ENCODE results near the gene TEN1.
"Not testable (repeated sequence)": the region's sequence is repeated elsewhere in the genome, so short reads cannot be mapped to it uniquely, and the experiment has no call there.

TEN1 gene, protein sequence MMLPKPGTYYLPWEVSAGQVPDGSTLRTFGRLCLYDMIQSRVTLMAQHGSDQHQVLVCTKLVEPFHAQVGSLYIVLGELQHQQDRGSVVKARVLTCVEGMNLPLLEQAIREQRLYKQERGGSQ

DNA sequence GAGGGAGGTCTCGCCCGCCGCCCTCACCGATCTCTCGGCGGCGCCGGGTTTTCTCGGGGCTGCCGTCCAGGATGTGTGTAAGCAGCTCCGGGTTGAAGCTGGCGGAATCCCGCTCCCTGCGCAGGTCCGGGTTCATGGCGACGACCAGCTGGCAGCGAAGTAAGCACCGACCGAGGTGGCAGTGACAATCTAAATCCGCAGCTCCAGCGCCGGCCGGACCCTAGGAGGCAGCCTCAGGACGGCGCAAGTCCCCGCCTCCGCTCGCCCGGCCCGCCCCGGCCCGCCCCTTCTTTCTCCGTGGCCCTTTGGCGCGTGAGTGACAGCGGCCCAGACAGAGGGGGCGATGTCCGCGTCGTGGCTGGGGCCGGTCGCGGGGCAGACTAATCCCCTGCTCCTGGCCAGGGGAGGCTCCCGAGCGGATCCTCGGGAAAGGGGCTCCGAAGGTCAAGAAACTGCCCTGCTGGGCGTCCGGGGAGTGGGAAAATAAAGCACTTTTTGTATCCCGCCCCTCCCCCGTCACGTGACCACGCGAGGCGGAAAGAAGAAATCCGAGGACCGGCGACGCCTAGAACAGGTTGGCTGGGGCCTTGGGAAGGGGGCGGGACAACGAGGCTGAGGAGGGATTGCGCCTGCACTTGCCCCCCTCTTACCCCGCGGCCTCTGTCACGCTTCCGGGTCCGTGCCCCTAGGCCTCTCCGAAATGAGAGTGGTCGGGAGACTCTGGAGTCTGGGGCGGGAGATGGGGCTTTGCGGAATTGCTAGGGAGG, at the start of gene TEN1, which contains the start of gene ACOX1:
TEN1 (plus strand) TSS at position 303 of the 767 bp plus-strand sequence. CDS start 6,953 bp downstream, outside the sequence.
ACOX1 (minus strand) TSS at position 229 of the 767 bp plus-strand sequence; CDS start at position 136, 93 bp downstream.
- DNase-seq, result peak; percentile 95

DNA sequence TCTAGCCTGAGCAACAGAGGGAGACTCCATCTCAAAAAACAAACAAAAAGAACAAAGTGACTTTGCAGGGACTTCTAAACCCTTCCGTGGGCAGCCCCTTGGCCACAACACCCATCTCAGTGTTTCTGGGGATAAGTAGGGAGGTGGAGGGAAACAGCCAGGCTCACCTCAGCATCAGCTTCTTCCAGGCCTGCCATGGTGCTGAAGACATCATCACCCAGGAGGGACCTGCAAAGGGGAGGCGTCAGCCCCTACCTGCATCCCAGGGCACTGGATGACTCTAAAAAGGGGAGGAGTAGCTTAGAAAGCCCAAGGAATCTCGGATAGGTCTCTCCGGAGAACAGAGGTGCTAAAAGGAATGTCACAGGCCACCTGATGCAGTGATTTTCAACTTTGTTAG, 48.0 kb upstream of the TEN1 start:
- no peak for DNase-seq

DNA sequence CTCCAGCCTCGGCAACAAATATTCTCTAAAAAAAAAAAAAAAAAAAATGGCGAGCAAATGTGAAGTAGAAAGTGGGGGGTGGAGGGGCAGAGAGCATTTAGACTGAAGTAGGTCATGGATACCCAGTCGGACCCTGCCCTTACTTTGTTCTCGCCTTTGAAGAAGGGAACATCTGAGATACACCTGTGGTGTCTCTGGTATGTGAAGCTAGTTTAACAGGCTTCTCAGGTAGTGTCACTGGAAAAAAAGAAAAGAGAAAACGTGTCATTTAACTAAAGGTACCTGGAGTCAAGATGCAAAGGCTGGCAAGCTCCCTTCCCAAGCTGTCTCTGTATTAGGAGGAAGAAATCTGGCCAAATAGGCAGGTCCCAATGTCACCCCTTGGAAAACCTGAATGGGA, 46.2 kb upstream of the TEN1 start:
- DNase-seq, result no peak

DNA sequence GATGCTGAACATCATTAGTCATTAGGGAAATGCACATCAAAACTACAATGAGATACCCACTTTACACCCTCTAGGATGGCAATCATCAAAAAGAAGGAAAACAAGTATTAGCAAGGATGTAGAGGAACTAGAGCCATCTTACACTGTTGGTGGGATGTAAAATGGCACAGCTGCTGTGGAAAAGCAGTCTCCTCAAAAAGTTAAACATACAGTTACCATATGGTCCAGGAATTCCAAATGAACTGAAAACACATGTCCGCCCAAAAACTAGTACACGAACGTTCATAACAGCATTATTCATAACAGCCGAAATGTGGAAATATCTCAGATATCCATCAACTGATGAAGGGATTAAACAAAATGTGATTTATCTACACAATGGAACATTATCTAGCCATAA, 45.2 kb upstream of the TEN1 start:
- DNase-seq, result no peak

DNA sequence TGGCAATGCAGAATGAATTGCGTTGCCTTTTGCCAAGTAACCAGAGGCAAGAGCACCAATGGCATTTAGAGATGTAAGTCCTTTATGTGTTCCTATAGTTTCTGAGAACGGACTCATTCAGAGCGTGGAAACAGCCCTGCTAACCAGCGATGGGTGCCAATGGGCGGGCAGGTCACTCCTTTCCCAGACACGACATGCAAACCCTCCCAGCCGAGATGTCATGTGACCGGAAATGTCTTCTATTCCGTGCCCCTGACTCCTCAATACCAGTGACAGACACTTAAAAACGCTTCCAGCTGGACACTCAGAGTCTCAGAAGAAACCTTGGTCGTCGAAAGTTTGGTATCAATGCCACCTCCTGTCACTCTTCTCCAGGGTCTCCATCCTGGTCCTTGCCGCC, 41.4 kb upstream of the TEN1 start:
- no peak for DNase-seq

DNA sequence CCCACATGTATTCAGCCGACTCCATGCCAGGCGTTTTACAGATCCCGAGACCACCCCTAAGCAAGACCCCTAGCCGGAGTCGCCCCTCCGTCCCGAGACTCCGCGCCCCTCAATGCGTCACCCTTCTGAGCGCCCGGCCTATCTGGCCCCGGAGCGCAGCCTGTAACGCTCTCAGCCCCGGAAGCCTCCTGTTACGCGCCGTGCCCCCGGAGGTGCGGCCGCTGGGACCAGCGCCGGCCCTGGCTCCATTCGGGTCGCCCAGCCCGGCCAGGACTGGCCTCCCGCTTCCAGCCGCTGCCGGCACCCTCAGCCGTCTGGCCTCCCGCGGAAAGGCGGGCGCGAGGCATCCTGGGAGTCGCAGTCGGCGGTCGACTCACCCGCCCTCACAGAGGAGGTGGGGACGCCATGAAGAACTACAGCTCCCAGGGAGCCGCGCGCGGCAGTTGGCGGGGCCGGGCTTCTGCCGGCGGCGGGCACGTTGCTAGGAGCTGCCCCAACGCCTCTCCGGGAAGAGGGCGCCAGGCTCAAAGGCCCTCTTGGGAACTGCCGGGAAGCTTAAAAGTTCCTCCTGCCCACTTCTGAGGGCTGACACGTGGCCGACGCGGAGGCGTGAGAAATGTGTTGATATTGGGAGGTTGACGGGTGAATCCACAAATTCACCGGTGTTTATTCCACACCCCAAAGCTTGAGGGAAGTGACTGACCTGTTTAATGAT, 38.2 kb upstream of the TEN1 start, which contains the start of gene FBF1:
FBF1 (minus strand) TSS at position 316 of the 715 bp plus-strand sequence. CDS start 2,893 bp downstream, outside the sequence.
- DNase-seq, result peak; percentile 87

DNA sequence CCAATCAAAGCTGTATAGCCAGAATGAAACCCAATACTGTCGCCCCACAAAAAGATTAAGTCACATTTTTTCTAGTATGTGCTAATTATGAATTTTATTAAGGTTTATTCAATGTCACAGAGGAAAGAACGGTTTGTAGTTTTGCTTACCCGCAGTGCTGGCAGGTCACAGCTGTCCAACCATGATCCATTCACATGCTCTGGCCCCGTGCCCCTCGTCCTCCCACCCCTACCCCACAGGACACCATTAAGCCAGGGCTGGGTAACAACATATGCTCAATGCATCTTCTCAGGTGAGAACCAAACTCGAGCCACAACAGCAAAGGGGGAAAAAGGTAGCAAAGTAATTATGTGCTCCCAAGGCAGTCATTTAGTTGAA, 37.6 kb upstream of the TEN1 start:
- DNase-seq, result no peak

DNA sequence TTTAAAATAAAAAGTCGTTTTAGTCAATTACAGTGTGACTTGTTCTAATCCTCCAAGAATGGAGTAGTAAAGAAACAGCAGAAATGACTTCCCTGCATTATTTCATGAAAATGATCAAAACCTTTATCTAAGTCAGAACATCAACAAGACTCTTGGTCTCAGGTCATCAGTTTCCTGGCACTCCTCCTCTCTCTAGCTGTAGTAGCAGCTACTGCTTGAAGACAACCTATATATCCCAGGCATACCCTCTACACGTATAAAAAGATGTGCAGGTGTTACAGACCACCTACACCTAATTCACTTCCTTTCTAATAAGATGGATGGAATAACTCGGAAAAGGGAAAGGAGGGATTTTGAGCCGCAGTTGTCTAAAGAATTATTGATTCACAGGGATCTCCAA, 36.6 kb upstream of the TEN1 start:
- DNase-seq, result no peak

DNA sequence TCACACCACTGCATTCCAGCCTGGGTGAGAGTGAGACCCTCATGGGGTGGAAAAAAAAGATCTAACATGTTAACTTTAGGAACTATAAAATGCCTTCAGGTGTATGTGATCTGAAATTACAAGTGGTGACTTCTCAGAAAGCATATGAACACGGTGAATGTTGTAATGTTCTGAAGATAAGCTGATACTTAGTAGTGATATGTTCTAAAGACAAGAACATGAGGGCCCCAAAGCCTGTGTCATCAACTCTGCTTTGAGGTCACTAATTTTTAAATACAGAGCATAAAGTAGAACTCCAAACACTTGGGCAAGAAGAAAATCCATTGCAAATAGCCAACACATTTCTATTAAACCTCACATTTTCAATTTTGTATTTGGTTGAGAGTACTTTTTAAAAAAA, 35.5 kb upstream of the TEN1 start:
- DNase-seq, result no peak

DNA sequence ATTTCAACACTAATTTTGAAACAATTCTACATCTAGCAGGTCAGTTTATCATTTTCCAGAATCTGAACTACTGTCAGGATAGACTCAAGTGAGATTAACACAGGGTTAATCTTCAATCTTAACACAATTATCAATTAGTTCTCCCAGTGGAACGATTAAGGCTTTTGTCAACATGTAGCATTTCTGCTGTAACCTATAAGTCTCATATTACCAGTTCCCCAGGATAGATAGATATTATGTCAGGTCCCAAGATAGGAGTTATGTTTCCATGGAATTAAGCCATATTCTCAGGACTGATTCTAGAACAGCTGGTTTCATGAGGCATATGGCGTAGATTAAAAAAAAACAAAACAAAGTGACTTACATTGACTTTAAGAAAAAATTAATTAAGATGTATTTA, 33.8 kb upstream of the TEN1 start:
- no peak for DNase-seq

DNA sequence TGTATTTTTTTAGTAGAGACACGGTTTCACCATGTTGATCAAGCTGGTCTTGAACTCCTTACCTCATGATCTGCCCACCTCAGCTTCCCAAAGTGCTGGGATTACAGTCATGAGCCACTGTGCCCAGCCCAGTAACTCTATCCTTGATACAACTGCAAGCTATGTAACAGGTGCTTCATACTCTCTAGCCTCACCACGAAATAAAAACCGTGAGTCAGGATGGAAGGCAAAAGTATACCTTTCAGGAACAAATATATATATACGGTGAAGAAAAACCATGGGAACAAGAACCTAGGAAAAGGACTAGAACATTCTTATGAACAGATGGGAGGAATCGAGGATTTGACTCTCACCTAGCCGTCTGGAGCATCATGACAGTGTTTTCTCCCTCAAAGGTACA, 28.6 kb upstream of the TEN1 start:
- DNase-seq, result no peak

DNA sequence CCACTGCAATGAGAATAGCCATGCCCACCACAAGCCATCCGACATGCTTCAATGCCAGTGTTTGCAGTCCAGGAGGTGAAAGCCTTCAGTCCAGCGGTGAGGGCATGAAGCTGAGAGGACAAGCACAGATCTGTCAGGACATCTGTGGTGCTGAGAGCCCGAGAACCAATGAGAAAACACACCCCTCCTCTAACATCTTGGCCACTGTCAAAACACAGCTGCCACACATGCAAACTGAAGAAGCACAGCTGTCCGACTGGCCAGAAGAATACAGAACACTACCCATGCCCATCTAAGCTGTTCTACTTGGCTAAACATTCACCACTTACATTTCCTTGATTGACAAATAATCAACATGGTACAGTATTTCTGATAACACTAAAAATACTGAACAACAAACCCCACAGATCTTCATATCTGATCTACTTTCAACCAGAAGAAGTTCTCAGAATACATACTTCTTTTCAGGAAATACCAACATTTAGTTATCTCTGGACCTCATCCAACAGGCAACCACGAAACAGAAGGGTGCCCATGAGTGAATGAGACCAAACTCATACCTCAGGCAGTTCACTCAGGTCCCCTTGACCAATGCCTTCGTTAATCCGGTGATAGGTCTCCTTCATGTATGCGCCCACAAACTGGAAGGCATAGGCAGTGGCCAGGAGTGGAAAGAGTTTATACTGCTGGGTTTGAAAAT, 28.0 kb upstream of the TEN1 start:
- no peak for DNase-seq

DNA sequence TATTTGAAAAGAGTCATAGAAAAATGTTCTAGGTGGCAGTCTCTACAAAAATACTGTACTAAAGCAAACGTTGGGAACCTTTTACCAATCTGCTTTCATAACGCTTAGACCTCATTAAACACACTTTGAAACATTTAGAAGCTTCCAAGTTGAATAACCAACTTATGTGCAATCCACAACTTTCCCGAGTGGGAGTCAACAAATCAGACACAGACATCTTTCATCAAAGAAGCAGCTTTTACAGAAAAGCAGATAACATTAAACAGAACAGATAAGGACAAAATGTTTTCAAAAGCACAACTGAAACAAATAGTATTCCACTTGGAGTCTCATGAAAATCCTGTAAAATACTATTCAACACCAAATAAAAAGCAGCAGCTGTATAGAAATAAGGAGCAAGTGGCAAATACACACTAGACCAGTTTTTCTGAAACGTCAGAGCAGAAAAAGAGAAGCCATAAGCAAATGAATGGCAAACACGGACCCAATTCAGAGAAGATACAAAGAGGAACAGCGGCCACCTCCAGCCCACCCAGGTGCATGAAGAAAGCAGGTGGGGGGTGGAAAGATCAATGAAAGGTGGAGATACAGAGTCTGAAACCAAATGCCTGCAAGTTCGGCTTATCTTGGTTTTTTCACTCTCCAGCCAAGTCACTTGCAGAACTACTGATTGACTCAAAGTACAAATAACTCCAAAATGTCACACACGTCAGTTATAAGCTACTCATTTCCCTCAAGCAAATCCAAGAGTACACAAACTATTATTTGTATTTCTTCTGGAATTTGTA, 19.8 kb upstream of the TEN1 start:
- DNase-seq, result no peak

DNA sequence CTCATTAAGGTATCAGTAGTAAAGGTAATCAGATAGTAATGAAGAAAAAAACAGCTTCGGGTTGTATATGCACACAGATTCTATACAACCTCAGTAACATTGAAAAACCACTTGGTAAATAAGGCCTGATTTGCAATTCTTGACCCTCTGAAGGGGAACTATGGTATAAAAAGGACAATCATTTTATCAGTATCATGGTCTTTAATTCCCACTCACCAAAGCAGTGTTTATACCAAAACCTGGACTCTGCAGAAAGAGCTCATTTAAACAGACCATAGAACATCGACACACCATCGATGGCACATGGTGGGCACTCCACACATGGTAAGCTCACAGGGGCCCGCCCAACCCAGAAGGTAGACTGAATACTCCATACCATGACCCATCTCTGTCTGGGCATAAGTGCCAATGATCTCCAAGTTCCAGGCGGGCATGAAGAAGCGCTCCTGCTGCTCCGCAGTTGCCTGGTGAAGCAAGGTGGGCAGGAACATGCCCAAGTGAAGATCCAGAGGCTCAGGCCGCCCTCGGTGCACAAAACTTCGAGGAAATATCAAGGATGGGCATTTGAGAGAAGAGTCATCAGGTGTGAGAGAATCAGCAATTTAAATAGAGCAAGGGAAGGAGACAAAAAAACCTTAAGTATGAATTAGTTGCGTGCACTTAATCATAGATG, 19.1 kb upstream of the TEN1 start:
- DNase-seq, result no peak

DNA sequence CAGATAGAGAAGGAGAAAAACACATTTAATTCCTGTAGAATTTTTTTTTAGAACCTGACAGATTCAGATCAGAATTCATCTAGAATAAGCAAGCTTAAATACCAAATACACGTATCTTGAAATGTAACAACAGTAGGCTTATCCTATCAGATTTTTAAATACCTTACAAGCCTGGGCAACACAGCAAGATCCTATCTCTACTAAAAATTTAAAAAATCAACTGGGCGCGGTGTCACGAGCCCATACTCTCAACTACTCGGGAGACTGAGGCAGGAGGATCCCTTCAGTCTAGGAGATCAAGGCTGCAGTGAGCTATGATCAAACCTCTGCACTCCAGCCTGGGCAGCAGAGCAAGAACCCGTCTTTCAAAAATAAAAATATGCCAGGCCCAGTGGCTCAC, 13.6 kb upstream of the TEN1 start:
- DNase-seq, result no peak

DNA sequence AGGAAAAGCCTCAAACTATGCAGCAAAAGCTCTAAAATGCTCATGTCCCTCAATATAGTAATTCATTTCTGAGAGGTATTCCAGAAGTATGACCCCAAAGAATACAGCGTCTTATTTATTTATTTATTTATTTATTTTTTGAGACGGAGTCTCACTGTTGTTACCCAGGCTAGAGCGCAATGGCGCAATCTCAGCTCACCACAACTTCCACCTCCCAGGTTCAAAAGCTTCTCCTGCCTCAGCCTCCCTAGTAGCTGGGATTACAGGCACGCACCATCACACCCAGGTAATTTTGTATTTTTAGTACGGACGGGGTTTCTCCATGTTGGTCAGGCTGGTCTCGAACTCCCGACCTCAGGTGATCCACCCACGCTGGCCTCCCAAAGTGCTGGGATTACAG, 10.0 kb upstream of the TEN1 start:
- DNase-seq, result not testable (repeated sequence)

DNA sequence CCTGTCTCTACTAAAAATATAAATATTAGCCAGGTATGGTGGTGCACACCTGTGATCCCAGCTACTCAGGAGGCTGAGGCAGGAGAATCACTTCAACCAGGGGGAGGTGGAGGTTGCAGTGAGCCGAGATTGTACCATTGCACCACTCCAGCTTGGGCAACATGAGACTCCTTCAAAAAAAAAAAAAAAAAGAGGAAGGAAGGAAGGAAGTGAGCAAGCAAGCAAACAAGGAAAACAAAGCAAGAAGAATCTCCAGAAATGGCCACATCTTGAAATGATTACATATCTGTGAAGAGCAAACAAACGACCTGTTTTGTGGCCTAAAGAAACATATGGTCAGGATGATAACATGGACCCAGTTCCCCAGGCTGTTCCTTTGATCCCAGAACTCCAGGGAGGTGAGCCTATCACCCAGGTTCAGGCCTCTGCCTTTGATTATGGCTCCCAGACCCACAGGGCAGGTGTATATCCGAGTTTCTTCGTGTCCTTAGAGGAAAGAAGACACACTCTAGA, 9.0 kb upstream of the TEN1 start:
- no peak for DNase-seq

DNA sequence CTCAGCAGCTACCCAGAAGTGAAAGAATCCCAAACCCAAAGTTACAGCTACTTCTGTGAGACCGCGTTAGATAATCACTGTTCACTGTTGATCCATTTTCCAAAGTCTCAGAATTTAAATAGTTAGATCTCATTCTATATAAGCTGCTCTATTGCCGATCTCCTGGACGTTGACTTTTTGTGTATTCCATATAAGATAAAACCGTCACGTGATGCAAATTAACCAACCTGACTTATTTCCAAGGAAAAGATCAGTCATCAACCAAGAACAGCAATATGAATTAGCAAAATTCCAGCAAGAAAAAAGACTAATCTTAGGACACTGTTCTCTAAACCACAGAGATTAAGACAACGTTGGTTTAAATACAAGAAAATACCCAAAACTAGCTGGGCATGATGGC, 8.4 kb upstream of the TEN1 start:
- no peak for DNase-seq

DNA sequence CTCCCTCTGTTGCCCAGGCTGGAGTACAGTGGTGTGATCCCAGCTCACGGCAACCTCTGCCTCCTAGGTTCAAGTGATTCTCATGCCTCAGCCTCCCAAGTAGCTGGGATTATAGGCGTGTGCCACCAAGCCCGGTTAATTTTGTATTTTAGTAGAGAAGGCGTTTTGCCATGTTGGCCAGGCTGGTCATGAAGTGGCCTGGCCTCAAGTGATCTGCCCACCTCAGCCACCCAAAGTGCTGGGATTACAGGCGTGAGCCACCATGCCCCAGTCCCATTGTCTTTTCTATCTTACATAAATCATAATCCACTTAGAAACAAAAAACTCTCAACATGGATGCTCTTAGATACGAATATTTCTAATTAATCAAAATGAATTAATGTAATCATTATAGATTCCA, 3.9 kb upstream of the TEN1 start:
- not testable (repeated sequence) for DNase-seq

DNA sequence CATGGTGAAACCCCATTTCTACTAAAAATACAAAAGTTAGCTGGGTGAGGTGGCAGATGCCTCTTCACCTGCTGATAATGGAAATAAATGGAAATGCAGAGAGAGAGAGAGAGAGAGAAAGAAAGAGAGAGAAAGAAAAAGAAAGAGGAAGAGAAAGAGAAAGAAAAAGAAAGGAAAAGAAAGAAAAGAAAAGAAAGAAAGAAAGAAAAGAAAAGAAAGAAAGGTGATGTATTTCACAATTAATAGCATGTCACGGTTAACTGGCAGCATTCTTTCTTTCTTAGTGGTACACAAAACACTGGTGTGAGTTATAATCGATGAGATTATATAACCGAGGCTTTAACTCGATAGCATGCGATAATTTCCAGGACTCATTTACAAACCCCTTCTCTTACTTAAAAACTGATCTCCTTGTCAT, 3.3 kb upstream of the TEN1 start:
- DNase-seq, result no peak

DNA sequence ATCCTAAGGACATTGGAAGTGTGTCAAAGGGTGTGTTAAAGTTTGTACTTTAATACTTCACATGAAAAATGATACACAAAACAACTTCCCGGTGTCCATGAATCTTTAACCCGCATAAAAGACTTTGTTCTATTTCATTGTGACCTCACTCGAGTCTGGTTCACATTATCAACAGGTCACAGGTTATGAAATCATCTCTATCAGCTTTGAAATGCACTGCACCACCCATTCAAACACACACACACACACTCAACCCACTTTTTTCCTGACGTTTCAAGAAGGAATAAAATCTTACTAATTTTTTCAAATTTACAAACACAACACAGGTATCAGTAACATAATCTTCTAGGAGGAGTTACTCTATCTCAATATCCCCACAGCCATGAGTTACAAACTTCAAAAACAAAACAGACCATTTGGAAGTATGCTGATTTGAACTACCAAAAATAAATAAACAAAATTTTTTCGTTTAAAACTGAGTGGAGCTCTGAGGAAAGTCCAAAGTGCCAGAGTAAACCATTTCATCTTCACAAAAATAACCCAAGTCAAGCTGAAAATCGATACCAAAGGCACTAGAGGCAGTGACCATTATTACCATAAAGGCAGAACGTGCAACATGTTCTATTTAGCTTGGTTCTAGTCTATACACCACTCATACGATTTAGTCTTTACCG, 2.7 kb upstream of the TEN1 start:
- no peak for DNase-seq

All from CD4-positive, alpha-beta T cell treated with Interleukin-12 subunit alpha and Interleukin-12 subunit beta, for 1 hour (primary cell).